B cell (primary cell): ENCODE measurements around the gene METTL24. TPM values are rescaled to one million over a fixed set of nuclear protein-coding genes. Genes with fewer than 3 reads are reported as not detected.

Experiments
- ATAC-seq: fragments of 200-7000 bp; cut with Tn5 transposase; one replicate; pipeline ENCODE4 v1.10.0; 2021; ENCODE audit warnings: low read depth, mild to moderate bottlenecking, moderate number of reproducible peaks, moderate library complexity
- CTCF ChIA-PET: fragments of 350-600 bp; sonication (Branson Sonifier 250); formaldehyde crosslinking; loops from one replicate; lab custom pipeline; 2021; ENCODE audit warnings: antibody characterized with exemption, inconsistent platforms; lab: Charles Lee
- POLR2A ChIA-PET: fragments of 350-600 bp; sonication (Branson Sonifier 250); formaldehyde crosslinking; loops from one replicate; lab custom pipeline; 2021; ENCODE audit warnings: antibody characterized with exemption; lab: Charles Lee
- DNase-seq: peaks from one replicate; pipeline ENCODE4 v3.0.0; 2013
- H2AFZ ChIP-seq: 2 replicates; pipeline ENCODE4 v1.6.1; 2012; ENCODE audit warnings: mild to moderate bottlenecking, low read depth, low read length; ENCODE audit not compliant: insufficient read depth, poor library complexity, severe bottlenecking
- H3K27ac ChIP-seq, 2 donors: 1 replicate in 1 of 2; 2 replicates in 1 of 2; pipeline ENCODE4 v1.5.1; 2012 to 2013; ENCODE audit warnings: low read length in 2 of 2, mild to moderate bottlenecking in 2 of 2, moderate library complexity in 1 of 2
- H3K27me3 ChIP-seq, 4 experiments: fragments of 200-600 bp in 1 of 4; sonication (generic) in 1 of 4; replicated peaks in 1 of 4; 1 replicate in 2 of 4; 2 replicates in 2 of 4; pipeline versions ENCODE4 v1.6.1 to v1.7.0; 2013 to 2016; ENCODE audit warnings: low read length in 3 of 4, mild to moderate bottlenecking in 2 of 4, mixed read lengths in 1 of 4, moderate library complexity in 1 of 4; ENCODE audit not compliant: insufficient read depth in 4 of 4, control insufficient read depth in 3 of 4; ENCODE audit errors: control extremely low read depth in 1 of 4
- H3K36me3 ChIP-seq, 2 experiments: replicated peaks in 1 of 2; 1 replicate in 1 of 2; 2 replicates in 1 of 2; pipeline versions ENCODE4 v1.6.1 to v1.7.1; 2013; ENCODE audit warnings: low read length in 1 of 2; ENCODE audit not compliant: insufficient read depth in 2 of 2, control insufficient read depth in 1 of 2; ENCODE audit errors: control extremely low read depth in 1 of 2, extremely low read depth in 1 of 2
- H3K4me1 ChIP-seq, 2 donors: fragments of 200-600 bp in 1 of 2; sonication (generic) in 1 of 2; 1 replicate in 1 of 2; 2 replicates in 1 of 2; pipeline versions ENCODE4 v1.5.1 to v1.6.1; 2013 to 2017; ENCODE audit warnings: low read length in 2 of 2; ENCODE audit not compliant: control insufficient read depth in 2 of 2, insufficient read depth in 2 of 2
- H3K4me2 ChIP-seq: replicated peaks from 2 replicates; pipeline ENCODE3; 2012; ENCODE audit warnings: mild to moderate bottlenecking, low read depth, low read length; ENCODE audit not compliant: poor library complexity, severe bottlenecking
- H3K4me3 ChIP-seq, 5 experiments: fragments of 200-600 bp in 1 of 5; sonication (generic) in 1 of 5; 1 replicate in 3 of 5; 2 replicates in 2 of 5; pipeline versions ENCODE4 v1.5.1 to v1.7.0; 2011 to 2016; ENCODE audit warnings: low read length in 4 of 5, mild to moderate bottlenecking in 4 of 5, low read depth in 2 of 5, control low read depth in 1 of 5, moderate library complexity in 1 of 5; ENCODE audit not compliant: insufficient read depth in 1 of 5; ENCODE audit errors: control extremely low read depth in 1 of 5, extremely low read depth in 1 of 5
- H3K79me2 ChIP-seq: fragments of 200-600 bp; sonication (generic); one replicate; pipeline ENCODE4 v1.6.0; 2016; ENCODE audit warnings: low read length; ENCODE audit not compliant: control insufficient read depth, insufficient read depth
- H3K9ac ChIP-seq: fragments of 200-600 bp; sonication (generic); 2 replicates; pipeline ENCODE4 v1.6.1; 2017; ENCODE audit warnings: mild to moderate bottlenecking, low read length, moderate library complexity
- H3K9me3 ChIP-seq, 3 donors: one replicate each; pipeline versions ENCODE4 v1.6.1 to v1.7.1; 2013; ENCODE audit warnings: low read length in 2 of 3; ENCODE audit not compliant: control insufficient read depth in 2 of 3, insufficient read depth in 1 of 3; ENCODE audit errors: control extremely low read depth in 1 of 3
- H4K20me1 ChIP-seq: 2 replicates; pipeline ENCODE4 v1.6.0; 2012; ENCODE audit warnings: mild to moderate bottlenecking, low read length; ENCODE audit not compliant: insufficient read depth, control insufficient read depth, poor library complexity, severe bottlenecking
- H3K27ac Mint-ChIP-seq: one replicate; pipeline ENCODE4 v1.8.0; 2021; ENCODE audit warnings: mixed read lengths
- H3K27me3 Mint-ChIP-seq: one replicate; pipeline ENCODE4 v1.8.0; 2021; ENCODE audit warnings: mixed read lengths
- H3K4me1 Mint-ChIP-seq: one replicate; pipeline ENCODE4 v1.8.0; 2021; ENCODE audit warnings: mixed read lengths
- H3K4me3 Mint-ChIP-seq: one replicate; pipeline ENCODE4 v1.8.0; 2021; ENCODE audit warnings: mixed read lengths
- H3K9me3 Mint-ChIP-seq: one replicate; pipeline ENCODE4 v1.8.0; 2022; ENCODE audit warnings: mixed read lengths; ENCODE audit not compliant: insufficient read depth
- EZH2 ChIP-seq: IDR thresholded peaks from 2 replicates; pipeline ENCODE4 v1.6.1; 2012; ENCODE audit warnings: borderline replicate concordance, low read depth, mild to moderate bottlenecking, moderate library complexity, low read length; ENCODE audit not compliant: insufficient read depth, poor library complexity, severe bottlenecking
- WGBS: methylation state at CpG from one replicate; pipeline ENCODE4 v1.1.5; 2013; ENCODE audit warnings: missing lambda C conversion rate; ENCODE audit not compliant: insufficient coverage; 5-methylcytosine and 5-hydroxymethylcytosine counted together
- intact Hi-C: fragments of 100-400 bp; cut with micrococcal nuclease; formaldehyde crosslinking; loops from one replicate; pipeline ENCODE4 v1.10.0; 2022
- polyA plus RNA-seq: library from polyadenylated mRNA; depleted of rRNA; stranded (reverse); fragments of >200 nt; gene quantifications from 2 replicates; pipeline ENCODE4 v1.2.3, GENCODE V29; 2012
- total RNA-seq, 2 donors: library from RNA; stranded (reverse); fragments of 120-200 nt in 1 of 2; gene quantifications; 1 replicate in 1 of 2; 2 replicates in 1 of 2; pipeline versions ENCODE4 v1.2.3 to v1.2.4, GENCODE V29; 2013 to 2022
- TF ChIP-seq, protein P1 (sequence below): fragments of 200-600 bp; IDR thresholded peaks from one replicate; pipeline ENCODE4 v1.8.0; 2022; ENCODE audit warnings: antibody characterized with exemption, mild to moderate bottlenecking

METTL24 gene
- total and polyA plus RNA-seq, 2 donors (not counting 1 experiment from before 2014, with no cell fraction given) = not detected

DNA sequence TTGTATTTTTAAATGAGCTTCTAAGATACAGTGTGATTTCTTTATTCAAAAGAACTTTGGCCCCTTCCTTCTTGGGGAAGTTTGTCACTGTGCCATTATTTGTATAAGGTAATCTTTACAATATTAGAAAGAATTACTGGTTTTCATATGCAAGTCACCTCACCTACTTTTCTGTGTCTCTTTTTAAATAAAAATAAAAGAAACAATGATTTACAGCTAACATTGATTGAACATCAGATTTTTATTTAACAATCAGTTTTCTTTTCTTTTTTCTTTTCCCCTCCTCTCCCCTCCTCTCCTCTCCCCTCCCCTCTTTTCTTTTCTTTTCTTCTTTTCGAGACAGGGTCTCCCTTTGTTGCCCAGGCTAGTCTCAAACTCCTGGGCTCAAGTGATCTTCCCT is 131.9 kb downstream of the METTL24 start:
- no peak overlapping the region for H3K27ac ChIP-seq
- H3K4me1 Mint-ChIP-seq = no peaks in the 10 kb centered on the region
- no peaks in the 10 kb centered on the region for H4K20me1 ChIP-seq
- TF ChIP-seq EZH2 = no peak
- TF ChIP-seq, protein P1, sequence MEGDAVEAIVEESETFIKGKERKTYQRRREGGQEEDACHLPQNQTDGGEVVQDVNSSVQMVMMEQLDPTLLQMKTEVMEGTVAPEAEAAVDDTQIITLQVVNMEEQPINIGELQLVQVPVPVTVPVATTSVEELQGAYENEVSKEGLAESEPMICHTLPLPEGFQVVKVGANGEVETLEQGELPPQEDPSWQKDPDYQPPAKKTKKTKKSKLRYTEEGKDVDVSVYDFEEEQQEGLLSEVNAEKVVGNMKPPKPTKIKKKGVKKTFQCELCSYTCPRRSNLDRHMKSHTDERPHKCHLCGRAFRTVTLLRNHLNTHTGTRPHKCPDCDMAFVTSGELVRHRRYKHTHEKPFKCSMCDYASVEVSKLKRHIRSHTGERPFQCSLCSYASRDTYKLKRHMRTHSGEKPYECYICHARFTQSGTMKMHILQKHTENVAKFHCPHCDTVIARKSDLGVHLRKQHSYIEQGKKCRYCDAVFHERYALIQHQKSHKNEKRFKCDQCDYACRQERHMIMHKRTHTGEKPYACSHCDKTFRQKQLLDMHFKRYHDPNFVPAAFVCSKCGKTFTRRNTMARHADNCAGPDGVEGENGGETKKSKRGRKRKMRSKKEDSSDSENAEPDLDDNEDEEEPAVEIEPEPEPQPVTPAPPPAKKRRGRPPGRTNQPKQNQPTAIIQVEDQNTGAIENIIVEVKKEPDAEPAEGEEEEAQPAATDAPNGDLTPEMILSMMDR = no peak
- no peaks in the 10 kb centered on the region for H3K9me3 Mint-ChIP-seq
- H3K9ac ChIP-seq = no peak overlapping the region
- H3K36me3 ChIP-seq = peaks cover 21 to 50% of the 10 kb centered on the region in 2 experiments
- no peak overlapping the region for H3K4me3 ChIP-seq
- ChIA-PET CTCF (no interaction called here), POLR2A (no interaction called here)
- no peak overlapping the region for H3K4me2 ChIP-seq
- no peaks in the 10 kb centered on the region for H3K27me3 ChIP-seq
- no peaks in the 10 kb centered on the region for H3K4me1 ChIP-seq
- H3K4me3 Mint-ChIP-seq = no peak overlapping the region
- 100% methylated on average over 1 of the region's 1 CpG for WGBS
- H3K9me3 ChIP-seq = no peaks in the 10 kb centered on the region
- no peaks in the 10 kb centered on the region for H3K27me3 Mint-ChIP-seq
- ATAC-seq (no peak), DNase-seq (no peak)
- no peak overlapping the region for H2AFZ ChIP-seq
- H3K27ac Mint-ChIP-seq = no peak overlapping the region
- peaks cover 6% of the 10 kb centered on the region for H3K79me2 ChIP-seq
- intact Hi-C loops = no loop called here

DNA sequence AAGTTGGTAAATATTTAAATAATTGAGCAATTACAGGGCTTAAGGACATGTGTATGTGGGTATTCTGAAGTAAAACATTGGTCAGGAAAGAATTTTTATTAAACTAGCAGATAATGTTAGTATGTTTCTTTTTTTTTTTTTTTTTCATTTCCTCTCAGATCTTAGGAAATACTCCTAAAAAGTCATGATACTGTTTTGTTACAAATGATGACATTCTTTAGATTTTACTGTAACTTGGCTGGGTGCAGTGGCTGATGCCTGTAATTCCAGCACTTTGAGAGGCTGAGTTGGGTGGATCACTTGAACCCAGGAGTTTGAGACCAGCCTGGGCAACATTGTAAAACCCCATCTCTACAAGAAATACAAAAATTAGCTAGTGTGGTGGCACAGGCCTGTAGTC is 136.4 kb downstream of the METTL24 start:
- Histone ChIP-seq H3K4me3 (no peak overlapping the region), H3K79me2 (peaks cover 6% of the 10 kb centered on the region), H2AFZ (no peak overlapping the region), H3K27me3 (no peaks in the 10 kb centered on the region), H3K9me3 (no peaks in the 10 kb centered on the region), H3K4me1 (no peaks in the 10 kb centered on the region), H3K36me3 (peaks cover 17 to 68% of the 10 kb centered on the region in 2 experiments), H3K27ac (no peak overlapping the region), H3K4me2 (no peak overlapping the region), H3K9ac (no peak overlapping the region), H4K20me1 (no peaks in the 10 kb centered on the region)
- POLR2A ChIA-PET = no interaction called here
- no peak overlapping the region for H3K27ac Mint-ChIP-seq
- no peak overlapping the region for H3K4me3 Mint-ChIP-seq
- H3K9me3 Mint-ChIP-seq = no peaks in the 10 kb centered on the region
- intact Hi-C loops = no loop called here
- DNase-seq = no peak
- H3K4me1 Mint-ChIP-seq = no peaks in the 10 kb centered on the region
- H3K27me3 Mint-ChIP-seq = no peaks in the 10 kb centered on the region
- CTCF ChIA-PET = no interaction called here
- TF ChIP-seq EZH2 = no peak
- TF ChIP-seq, protein P1 = no peak
- ATAC-seq = no peak
